CD8-positive, alpha-beta memory T cell (primary cell): Measurements from ENCODE around the gene PPFIA2. TPM values are rescaled to one million over a fixed set of nuclear protein-coding genes. Genes with fewer than 3 reads are reported as not detected.

ENCODE experiments used
- CTCF ChIA-PET: fragments of 350-600 bp; sonication (Branson Sonifier 250); formaldehyde crosslinking; loops from one replicate; lab custom pipeline; 2021; ENCODE audit warnings: antibody characterized with exemption; lab: Charles Lee
- POLR2A ChIA-PET: fragments of 350-600 bp; sonication (Branson Sonifier 250); formaldehyde crosslinking; loops from one replicate; lab custom pipeline; 2021; ENCODE audit warnings: antibody characterized with exemption; lab: Charles Lee
- DNase-seq, 5 donors: peaks; one replicate each; pipeline versions ENCODE4 v3.0.0 to v3.0.0-alpha.2; 2020 to 2022; ENCODE audit warnings: mixed read lengths in 1 of 5
- H3K27ac ChIP-seq: one replicate; pipeline ENCODE4 v1.7.0; 2013; ENCODE audit warnings: low read depth, mild to moderate bottlenecking, low read length, moderate library complexity
- H3K27me3 ChIP-seq: 2 replicates; pipeline ENCODE4 v1.7.0; 2013; ENCODE audit warnings: low read length, mild to moderate bottlenecking; ENCODE audit not compliant: insufficient read depth, poor library complexity, severe bottlenecking
- H3K36me3 ChIP-seq: 2 replicates; pipeline ENCODE4 v1.7.0; 2013; ENCODE audit warnings: mild to moderate bottlenecking, low read length, moderate library complexity; ENCODE audit not compliant: insufficient read depth
- H3K4me1 ChIP-seq: 2 replicates; pipeline ENCODE4 v1.7.0; 2013; ENCODE audit warnings: mild to moderate bottlenecking, low read length, moderate library complexity; ENCODE audit not compliant: insufficient read depth
- H3K4me3 ChIP-seq: 2 replicates; pipeline ENCODE4 v1.7.0; 2013; ENCODE audit warnings: mild to moderate bottlenecking, low read length
- H3K9me3 ChIP-seq: 2 replicates; pipeline ENCODE4 v1.7.0; 2013; ENCODE audit warnings: mild to moderate bottlenecking, low read length
- H3K27ac Mint-ChIP-seq, 8 donors: one replicate each; pipeline ENCODE4 v1.8.0; 2020 to 2021; ENCODE audit warnings: mixed read lengths in 8 of 8, mild to moderate bottlenecking in 6 of 8, inconsistent platforms in 3 of 8, moderate library complexity in 3 of 8
- H3K27me3 Mint-ChIP-seq, 2 donors: one replicate each; pipeline ENCODE4 v1.8.0; 2020 to 2021; ENCODE audit warnings: mixed read lengths in 2 of 2, mild to moderate bottlenecking in 1 of 2, moderate library complexity in 1 of 2
- H3K36me3 Mint-ChIP-seq, 3 donors: one replicate each; pipeline ENCODE4 v1.8.0; 2020 to 2021; ENCODE audit warnings: mixed read lengths in 3 of 3, inconsistent platforms in 1 of 3, mild to moderate bottlenecking in 1 of 3
- H3K4me1 Mint-ChIP-seq, 3 donors: one replicate each; pipeline ENCODE4 v1.8.0; 2020 to 2021; ENCODE audit warnings: mixed read lengths in 3 of 3, inconsistent platforms in 1 of 3, mild to moderate bottlenecking in 1 of 3
- H3K4me3 Mint-ChIP-seq, 7 donors: one replicate each; pipeline ENCODE4 v1.8.0; 2020 to 2021; ENCODE audit warnings: mixed read lengths in 7 of 7, mild to moderate bottlenecking in 6 of 7, moderate library complexity in 4 of 7, inconsistent platforms in 2 of 7
- H3K9me3 Mint-ChIP-seq, 5 donors: one replicate each; pipeline ENCODE4 v1.8.0; 2020 to 2022; ENCODE audit warnings: mixed read lengths in 5 of 5, mild to moderate bottlenecking in 3 of 5, moderate library complexity in 2 of 5, inconsistent platforms in 1 of 5
- polyA plus RNA-seq: library from polyadenylated mRNA; unstranded; fragments of 300-500 nt; fragmentation: Illumina TruSeq; gene quantifications from one replicate; pipeline ENCODE4 v1.2.3, GENCODE V29; 2021
- total RNA-seq, 2 experiments: library from RNA; stranded (reverse); gene quantifications; one replicate each; pipeline ENCODE4 v1.2.3, GENCODE V29; 2021

The PPFIA2 gene
- total and polyA plus RNA-seq, 3 experiments from 2014 or later = not detected

- POLR2A ChIA-PET = no interaction called here
- Mint-ChIP-seq H3K27me3 (no peaks in the 10 kb centered on the region), H3K36me3 (no peaks in the 10 kb centered on the region), H3K4me1 (no peaks in the 10 kb centered on the region), H3K27ac (no peak overlapping the region), H3K4me3 (no peak overlapping the region), H3K9me3 (peaks cover 0 to 9% (median 0%) of the 10 kb centered on the region in 5 donors)
- no peaks in the 10 kb centered on the region for H3K9me3 ChIP-seq
- no peaks in the 10 kb centered on the region for H3K4me1 ChIP-seq
- DNase-seq = no peak
- no peak overlapping the region for H3K4me3 ChIP-seq
- CTCF ChIA-PET = no interaction called here
- no peak overlapping the region for H3K27ac ChIP-seq
- H3K27me3 ChIP-seq = no peaks in the 10 kb centered on the region
- H3K36me3 ChIP-seq = no peaks in the 10 kb centered on the region
Observed at GRCh38 chr12:81572411-81572810, 186.7 kb downstream of the PPFIA2 start.

- peaks cover 0 to 14% (median 0%) of the 10 kb centered on the region in 5 donors for H3K9me3 Mint-ChIP-seq
- CTCF ChIA-PET = no interaction called here
Observed at GRCh38 chr12:81570234-81570633, 188.9 kb downstream of the PPFIA2 start.

GRCh38 chr12:81564237-81564636 is 194.9 kb downstream of the PPFIA2 start:
- Histone ChIP-seq H3K4me1 (no peaks in the 10 kb centered on the region), H3K9me3 (no peaks in the 10 kb centered on the region), H3K36me3 (no peaks in the 10 kb centered on the region), H3K4me3 (no peak overlapping the region), H3K27me3 (no peaks in the 10 kb centered on the region), H3K27ac (no peak overlapping the region)
- no peak overlapping the region for H3K27ac Mint-ChIP-seq
- H3K4me3 Mint-ChIP-seq = no peak overlapping the region
- no peaks in the 10 kb centered on the region for H3K27me3 Mint-ChIP-seq
- POLR2A ChIA-PET = no interaction called here
- CTCF ChIA-PET = no interaction called here
- H3K4me1 Mint-ChIP-seq = no peaks in the 10 kb centered on the region
- H3K36me3 Mint-ChIP-seq = no peaks in the 10 kb centered on the region
- H3K9me3 Mint-ChIP-seq = peaks cover 0 to 17% (median 0%) of the 10 kb centered on the region in 5 donors
- DNase-seq = no peak

More at GRCh38 chr12:81570234-81570633, 188.9 kb downstream of the PPFIA2 start:
- no peaks in the 10 kb centered on the region for H3K4me1 ChIP-seq
- POLR2A ChIA-PET = no interaction called here
- H3K4me3 ChIP-seq = no peak overlapping the region
- H3K36me3 ChIP-seq = no peaks in the 10 kb centered on the region
- H3K27ac ChIP-seq = no peak overlapping the region
- Mint-ChIP-seq H3K36me3 (no peaks in the 10 kb centered on the region), H3K27ac (no peak overlapping the region), H3K27me3 (no peaks in the 10 kb centered on the region), H3K4me3 (no peak overlapping the region), H3K4me1 (no peaks in the 10 kb centered on the region)
- no peak for DNase-seq
- H3K9me3 ChIP-seq = no peaks in the 10 kb centered on the region
- H3K27me3 ChIP-seq = no peaks in the 10 kb centered on the region

- CTCF ChIA-PET = no interaction called here
- POLR2A ChIA-PET = no interaction called here
- DNase-seq = no peak
- no peaks in the 10 kb centered on the region for H3K27me3 Mint-ChIP-seq
- Histone ChIP-seq H3K36me3 (no peaks in the 10 kb centered on the region), H3K4me1 (no peaks in the 10 kb centered on the region), H3K27me3 (no peaks in the 10 kb centered on the region), H3K9me3 (no peaks in the 10 kb centered on the region), H3K4me3 (no peak overlapping the region), H3K27ac (no peak overlapping the region)
- H3K9me3 Mint-ChIP-seq = peaks cover 0 to 11% (median 0%) of the 10 kb centered on the region in 5 donors
- no peak overlapping the region for H3K27ac Mint-ChIP-seq
- no peaks in the 10 kb centered on the region for H3K36me3 Mint-ChIP-seq
- H3K4me3 Mint-ChIP-seq = no peak overlapping the region
- H3K4me1 Mint-ChIP-seq = no peaks in the 10 kb centered on the region
Observed at GRCh38 chr12:81558031-81558430, 201.1 kb downstream of the PPFIA2 start.

GRCh38 chr12:81546811-81547210 is 212.3 kb downstream of the PPFIA2 start:
- no peaks in the 10 kb centered on the region for H3K36me3 Mint-ChIP-seq
- no peak overlapping the region for H3K27ac ChIP-seq

GRCh38 chr12:81543621-81544139 is 215.5 kb downstream of the PPFIA2 start:
- Mint-ChIP-seq H3K4me1 (no peaks in the 10 kb centered on the region), H3K27ac (no peak overlapping the region), H3K4me3 (no peak overlapping the region), H3K27me3 (peaks cover 0 to 2% of the 10 kb centered on the region in 2 donors), H3K36me3 (no peaks in the 10 kb centered on the region), H3K9me3 (peaks cover 0 to 9% (median 0%) of the 10 kb centered on the region in 5 donors)
- Histone ChIP-seq H3K9me3 (no peaks in the 10 kb centered on the region), H3K27ac (no peak overlapping the region), H3K36me3 (no peaks in the 10 kb centered on the region), H3K4me3 (no peak overlapping the region), H3K27me3 (no peaks in the 10 kb centered on the region), H3K4me1 (no peaks in the 10 kb centered on the region)
- CTCF ChIA-PET = no interaction called here
- POLR2A ChIA-PET = no interaction called here
- DNase-seq = no peak

More at GRCh38 chr12:81546811-81547210, 212.3 kb downstream of the PPFIA2 start:
- Mint-ChIP-seq H3K4me1 (no peaks in the 10 kb centered on the region), H3K27ac (no peak overlapping the region), H3K4me3 (no peak overlapping the region), H3K9me3 (peaks cover 0 to 15% (median 0%) of the 10 kb centered on the region in 5 donors), H3K27me3 (peaks cover 0 to 2% of the 10 kb centered on the region in 2 donors)
- DNase-seq = no peak
- Histone ChIP-seq H3K4me1 (no peaks in the 10 kb centered on the region), H3K36me3 (no peaks in the 10 kb centered on the region), H3K9me3 (no peaks in the 10 kb centered on the region), H3K27me3 (no peaks in the 10 kb centered on the region), H3K4me3 (no peak overlapping the region)
- ChIA-PET POLR2A (no interaction called here), CTCF (no interaction called here)

- H3K36me3 Mint-ChIP-seq = no peaks in the 10 kb centered on the region
- no peak overlapping the region for H3K4me3 Mint-ChIP-seq
- ChIA-PET POLR2A (no interaction called here), CTCF (no interaction called here)
- peaks cover 0 to 2% of the 10 kb centered on the region in 2 donors for H3K27me3 Mint-ChIP-seq
- Histone ChIP-seq H3K9me3 (no peaks in the 10 kb centered on the region), H3K36me3 (no peaks in the 10 kb centered on the region), H3K4me1 (no peaks in the 10 kb centered on the region), H3K4me3 (no peak overlapping the region), H3K27me3 (no peaks in the 10 kb centered on the region), H3K27ac (no peak overlapping the region)
- no peak for DNase-seq
- H3K9me3 Mint-ChIP-seq = peaks cover 0 to 9% (median 0%) of the 10 kb centered on the region in 5 donors
- H3K4me1 Mint-ChIP-seq = no peaks in the 10 kb centered on the region
- no peak overlapping the region for H3K27ac Mint-ChIP-seq
Observed at GRCh38 chr12:81542065-81543010, 216.8 kb downstream of the PPFIA2 start.

- DNase-seq = no peak
- Mint-ChIP-seq H3K9me3 (peaks cover 0 to 4% (median 0%) of the 10 kb centered on the region in 5 donors), H3K36me3 (no peaks in the 10 kb centered on the region), H3K4me3 (no peak overlapping the region), H3K4me1 (no peaks in the 10 kb centered on the region), H3K27ac (no peak overlapping the region), H3K27me3 (peaks cover 0 to 2% of the 10 kb centered on the region in 2 donors)
- ChIA-PET CTCF (no interaction called here), POLR2A (no interaction called here)
- Histone ChIP-seq H3K27ac (no peak overlapping the region), H3K4me1 (no peaks in the 10 kb centered on the region), H3K36me3 (no peaks in the 10 kb centered on the region), H3K9me3 (no peaks in the 10 kb centered on the region), H3K4me3 (no peak overlapping the region), H3K27me3 (no peaks in the 10 kb centered on the region)
Observed at GRCh38 chr12:81541121-81541520, 218.0 kb downstream of the PPFIA2 start.
